ENCODE measurements around the gene BCL6. TPM values are rescaled to one million over a fixed set of nuclear protein-coding genes. Genes with fewer than 3 reads are reported as not detected.
"Not testable (repeated sequence)": the region's sequence is repeated elsewhere in the genome, so short reads cannot be mapped to it uniquely, and the experiment has no call there.

BCL6 gene
- total and polyA plus RNA-seq, 7 donors = 4.9 to 233 (median 51.4) TPM

- WGBS, 2 donors = 93% methylated on average over 1 of the region's 1 CpG
- Histone ChIP-seq H3K9me3 (peaks cover 0 to 4% (median 1%) of the 10 kb centered on the region in 4 donors), H3K27ac (no peak overlapping the region), H3K36me3 (no peaks in the 10 kb centered on the region), H3K4me3 (no peak overlapping the region), H3K4me1 (peaks cover 0 to 4% (median under 1%) of the 10 kb centered on the region in 4 donors), H3K27me3 (no peaks in the 10 kb centered on the region)
- intact Hi-C loops (cut with DNase I) = no loop called here
- TF ChIP-seq POLR2AphosphoS5 (IDR thresholded peaks at IDR 0.05) (no peak), CTCF (IDR thresholded peaks at IDR 0.05) (no peak), POLR2A (IDR thresholded peaks at IDR 0.05) (no peak), EP300 (IDR thresholded peaks at IDR 0.05) (no peak)
- no peak for DNase-seq
Measured at GRCh38 chr3:187684444-187684843, 60.8 kb downstream of the BCL6 start.

- H3K4me3 ChIP-seq; H3K27me3 ChIP-seq; H3K9me3 ChIP-seq; DNase-seq; H3K36me3 ChIP-seq; H3K27ac ChIP-seq; intact Hi-C loops (cut with DNase I): not testable (repeated sequence)
- H3K4me1 ChIP-seq = peaks cover 0 to 22% (median 2%) of the 10 kb centered on the region in 4 donors
- 57 to 83% methylated on average over 11 of the region's 11 CpGs for WGBS, 2 donors
Measured at GRCh38 chr3:187681756-187682155, 63.5 kb downstream of the BCL6 start.

- Histone ChIP-seq H3K4me3 (no peak overlapping the region), H3K9me3 (peaks cover 0 to 2% (median 0%) of the 10 kb centered on the region in 4 donors), H3K36me3 (no peaks in the 10 kb centered on the region), H3K27ac (no peak overlapping the region), H3K4me1 (peaks cover 0 to 22% (median 2%) of the 10 kb centered on the region in 4 donors), H3K27me3 (no peaks in the 10 kb centered on the region)
- peak; percentile 90 to 94 (median 92) for TF ChIP-seq CTCF (IDR thresholded peaks at IDR 0.05)
- no peak for TF ChIP-seq POLR2AphosphoS5 (IDR thresholded peaks at IDR 0.05)
- 29 to 30% methylated on average over 7 of the region's 7 CpGs for WGBS, 2 donors
- intact Hi-C loops (cut with DNase I) = loop anchor here (1.0 to 10.0 kb wide), 3 partner anchors 361 to 565 kb away; no protein-coding TSS in a partner anchor
- DNase-seq = peak; percentile 81
Measured at GRCh38 chr3:187679638-187680396, 65.5 kb downstream of the BCL6 start.

- TF ChIP-seq EP300 (IDR thresholded peaks at IDR 0.05) (no peak), CTCF (IDR thresholded peaks at IDR 0.05) (peak; percentile 40 to 58 (median 55)), POLR2A (IDR thresholded peaks at IDR 0.05) (no peak), POLR2AphosphoS5 (IDR thresholded peaks at IDR 0.05) (no peak)
- Histone ChIP-seq H3K27me3 (no peaks in the 10 kb centered on the region), H3K9me3 (no peaks in the 10 kb centered on the region), H3K4me1 (peaks cover 0 to 22% (median 2%) of the 10 kb centered on the region in 4 donors), H3K4me3 (no peak overlapping the region), H3K36me3 (no peaks in the 10 kb centered on the region), H3K27ac (no peak overlapping the region)
- intact Hi-C loops (cut with DNase I) = loop anchor here (1.0 to 10.0 kb wide), 3 partner anchors 359 to 564 kb away; no protein-coding TSS in a partner anchor
- WGBS, 2 donors = 24% methylated on average over 5 of the region's 5 CpGs
- no peak for DNase-seq
Measured at GRCh38 chr3:187678726-187679268, 66.5 kb downstream of the BCL6 start.

- no peak for DNase-seq
- Histone ChIP-seq H3K27me3 (no peaks in the 10 kb centered on the region), H3K9me3 (no peaks in the 10 kb centered on the region), H3K4me1 (peaks cover 0 to 22% (median 2%) of the 10 kb centered on the region in 4 donors), H3K27ac (no peak overlapping the region), H3K36me3 (no peaks in the 10 kb centered on the region), H3K4me3 (no peak overlapping the region)
- no peak for TF ChIP-seq POLR2AphosphoS5 (IDR thresholded peaks at IDR 0.05)
- no peak for TF ChIP-seq EP300 (IDR thresholded peaks at IDR 0.05)
- TF ChIP-seq CTCF (IDR thresholded peaks at IDR 0.05) = no peak
- no peak for TF ChIP-seq POLR2A (IDR thresholded peaks at IDR 0.05)
- intact Hi-C loops (cut with DNase I) = loop anchor here (10.0 kb wide), 1 partner anchor 563 kb away; no protein-coding TSS in a partner anchor
- 11 to 39% methylated on average over 1 of the region's 1 CpG for WGBS, 2 donors
Measured at GRCh38 chr3:187677604-187678003, 67.7 kb downstream of the BCL6 start.

Data from sigmoid colon (tissue), 7 donors.